ENCODE data around the gene FAM163B. TPM values are rescaled to one million over a fixed set of nuclear protein-coding genes. Genes with fewer than 3 reads are reported as not detected.

FAM163B gene
- total RNA-seq (ENCODE audit: low replicate concordance): not detected in 2 replicates
- long read RNA-seq: 0 reads

DNA sequence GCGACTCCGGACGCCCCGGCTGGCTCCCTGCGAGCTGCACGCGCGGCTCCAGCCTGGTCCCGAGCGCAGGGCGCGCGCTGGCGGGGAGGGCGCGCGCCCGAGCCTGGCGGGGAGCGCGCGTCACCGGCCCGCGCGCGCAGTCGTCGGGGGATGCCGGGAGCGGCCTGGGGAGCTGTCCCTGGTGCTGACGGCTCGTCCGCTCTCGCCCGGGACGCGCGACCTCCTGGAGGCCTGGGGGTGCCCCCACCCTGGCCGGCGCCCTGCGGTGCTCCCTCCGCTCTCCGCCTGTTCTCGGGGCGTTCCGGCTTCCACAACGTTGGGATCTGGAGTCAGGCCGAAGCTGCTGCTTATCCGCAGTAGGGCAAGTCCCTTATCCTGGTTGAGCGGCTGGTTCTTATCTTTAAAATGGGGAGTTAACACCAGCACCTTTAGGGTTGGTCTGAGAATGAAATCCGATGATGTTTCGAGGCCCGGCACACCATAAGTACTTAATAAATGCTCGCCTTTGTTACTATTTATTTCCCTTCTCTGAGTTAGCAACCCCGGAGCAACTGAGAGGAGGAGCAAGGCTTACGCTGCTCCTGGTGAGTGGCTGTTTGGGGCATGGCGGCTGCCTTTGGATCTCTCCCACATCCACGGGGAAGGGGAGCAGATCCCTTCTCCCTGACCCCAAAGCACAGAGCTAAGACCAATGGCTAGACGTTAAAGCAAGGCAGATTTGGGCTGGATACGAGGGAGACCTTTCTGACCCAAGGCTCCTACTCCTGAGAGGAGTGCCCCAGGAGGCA is at the start of gene FAM163B:
Gene FAM163B, minus strand, starts transcription at position 79 of the 788 bp plus-strand sequence. CDS start 29,166 bp downstream, outside the sequence.
- H3K27me3 Mint-ChIP-seq: peaks cover 89% of the 10 kb centered on the region
- no peak within 1 kb of the TSS for H3K27ac Mint-ChIP-seq
- TF ChIP-seq, protein P1, sequence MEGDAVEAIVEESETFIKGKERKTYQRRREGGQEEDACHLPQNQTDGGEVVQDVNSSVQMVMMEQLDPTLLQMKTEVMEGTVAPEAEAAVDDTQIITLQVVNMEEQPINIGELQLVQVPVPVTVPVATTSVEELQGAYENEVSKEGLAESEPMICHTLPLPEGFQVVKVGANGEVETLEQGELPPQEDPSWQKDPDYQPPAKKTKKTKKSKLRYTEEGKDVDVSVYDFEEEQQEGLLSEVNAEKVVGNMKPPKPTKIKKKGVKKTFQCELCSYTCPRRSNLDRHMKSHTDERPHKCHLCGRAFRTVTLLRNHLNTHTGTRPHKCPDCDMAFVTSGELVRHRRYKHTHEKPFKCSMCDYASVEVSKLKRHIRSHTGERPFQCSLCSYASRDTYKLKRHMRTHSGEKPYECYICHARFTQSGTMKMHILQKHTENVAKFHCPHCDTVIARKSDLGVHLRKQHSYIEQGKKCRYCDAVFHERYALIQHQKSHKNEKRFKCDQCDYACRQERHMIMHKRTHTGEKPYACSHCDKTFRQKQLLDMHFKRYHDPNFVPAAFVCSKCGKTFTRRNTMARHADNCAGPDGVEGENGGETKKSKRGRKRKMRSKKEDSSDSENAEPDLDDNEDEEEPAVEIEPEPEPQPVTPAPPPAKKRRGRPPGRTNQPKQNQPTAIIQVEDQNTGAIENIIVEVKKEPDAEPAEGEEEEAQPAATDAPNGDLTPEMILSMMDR (conservative IDR thresholded peaks at IDR 0.05): no peak
- DNase-seq (ENCODE audit: extremely low spot score, unreplicated experiment): no peak
- no peaks in the 10 kb centered on the region for H3K9me3 Mint-ChIP-seq
- no peaks in the 10 kb centered on the region for H3K36me3 Mint-ChIP-seq
- H3K4me3 Mint-ChIP-seq: peak within 1 kb of the TSS; percentile 67
- no peaks in the 10 kb centered on the region for H3K4me1 Mint-ChIP-seq (ENCODE audit: unreplicated experiment)

DNA sequence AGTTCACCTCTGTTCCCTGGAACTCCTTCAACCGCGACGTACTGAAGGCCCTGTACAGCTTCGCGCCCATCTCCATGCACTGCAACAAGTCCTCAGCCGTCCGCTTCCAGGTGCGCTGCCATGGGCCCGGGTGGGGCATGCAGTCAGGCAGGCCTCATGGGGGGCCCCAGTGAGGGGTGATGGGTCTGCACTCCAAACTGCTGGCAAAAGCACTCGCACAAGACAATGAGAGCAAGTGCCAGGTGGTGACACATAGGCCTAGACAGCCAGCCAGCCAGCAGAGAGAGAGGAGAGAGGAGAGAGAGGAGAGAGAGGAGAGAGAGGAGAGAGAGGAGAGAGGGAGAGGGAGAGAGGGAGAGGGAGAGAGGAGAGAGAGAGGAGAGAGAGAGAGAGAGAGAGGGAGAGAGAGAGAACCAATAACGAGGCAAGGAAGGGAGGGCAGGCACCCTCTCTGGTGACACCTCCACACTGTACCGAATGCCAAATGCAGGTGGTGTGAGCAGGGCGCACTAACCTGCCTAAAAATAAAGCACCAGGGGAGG is 48.0 kb upstream of the FAM163B start:
- Mint-ChIP-seq H3K4me1 (ENCODE audit: unreplicated experiment) (peaks cover 18% of the 10 kb centered on the region), H3K27me3 (peaks cover 16% of the 10 kb centered on the region), H3K4me3 (no peak overlapping the region), H3K27ac (peak overlapping the region; percentile 50), H3K36me3 (no peaks in the 10 kb centered on the region), H3K9me3 (no peaks in the 10 kb centered on the region)
- DNase-seq (ENCODE audit: extremely low spot score, unreplicated experiment): no peak
- TF ChIP-seq, protein P1 (conservative IDR thresholded peaks at IDR 0.05): no peak

DNA sequence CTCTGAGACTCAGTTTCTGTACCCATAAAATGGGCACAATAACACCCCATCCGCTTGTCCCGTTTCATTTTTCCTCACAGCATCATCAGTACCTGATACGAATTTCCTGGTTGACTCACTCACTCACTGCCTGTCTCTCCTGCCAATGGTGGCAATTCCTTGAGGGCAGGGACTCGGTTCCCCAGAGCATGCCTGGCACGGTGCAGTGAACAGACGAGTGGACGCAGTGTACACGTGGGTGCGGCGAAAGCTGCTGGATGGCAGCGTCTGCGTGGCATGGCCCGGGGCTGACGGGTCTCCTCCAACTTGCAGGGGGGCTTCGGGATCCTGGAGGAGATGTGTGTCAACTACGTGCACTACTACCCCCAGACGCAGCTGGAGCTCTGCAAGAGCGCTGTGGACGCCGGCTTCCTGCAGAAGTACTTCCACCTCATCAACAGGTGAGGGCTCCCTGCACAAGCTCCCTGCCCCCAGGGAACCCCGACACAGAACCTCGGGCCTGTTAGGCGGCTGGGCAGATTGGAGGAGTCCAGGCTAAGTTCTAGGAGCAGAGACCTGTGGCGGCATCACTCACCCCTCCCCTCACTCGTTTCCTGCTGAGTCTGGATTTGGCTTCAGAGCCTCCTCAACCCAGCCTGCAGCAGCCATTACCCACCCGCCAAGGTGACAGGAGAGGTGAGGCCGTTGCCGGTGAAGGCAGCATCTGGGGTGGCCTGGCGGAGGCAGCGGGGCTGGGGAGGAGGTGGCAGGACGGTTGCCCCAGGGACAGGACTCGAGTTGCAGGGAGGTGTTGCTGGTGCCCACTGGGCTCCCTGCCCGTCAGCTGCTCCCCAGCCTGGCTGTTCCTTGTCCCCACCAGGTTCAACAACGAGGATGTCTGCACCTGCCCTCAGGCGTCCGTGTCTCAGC is 47.3 kb upstream of the FAM163B start:
- no peaks in the 10 kb centered on the region for H3K9me3 Mint-ChIP-seq

DNA sequence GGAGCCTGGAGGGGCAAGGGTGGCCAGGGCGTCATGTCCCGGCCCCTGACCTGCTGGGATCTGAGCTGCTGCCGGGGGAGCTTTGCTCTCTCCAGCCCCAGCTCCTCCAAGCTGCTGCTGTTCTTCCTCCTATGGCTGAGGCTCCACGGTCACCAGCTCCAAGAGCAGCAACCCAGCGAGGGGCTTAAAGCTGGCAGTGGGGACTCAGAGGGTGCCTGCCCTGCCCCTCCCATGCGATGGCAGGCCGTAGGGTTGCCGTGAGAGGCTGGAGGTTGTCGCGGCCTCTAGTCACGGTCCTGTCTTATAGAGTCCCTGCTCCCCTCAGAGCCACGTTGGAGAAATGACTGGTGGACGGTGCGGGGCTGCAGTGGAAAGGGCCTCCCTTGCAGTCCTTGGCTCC is 46.5 kb upstream of the FAM163B start:
- DNase-seq (ENCODE audit: extremely low spot score, unreplicated experiment): no peak
- Mint-ChIP-seq H3K36me3 (no peaks in the 10 kb centered on the region), H3K9me3 (no peaks in the 10 kb centered on the region), H3K4me1 (ENCODE audit: unreplicated experiment) (peaks cover 18% of the 10 kb centered on the region), H3K27ac (no peak overlapping the region), H3K4me3 (no peak overlapping the region), H3K27me3 (peaks cover 16% of the 10 kb centered on the region)
- TF ChIP-seq, protein P1 (conservative IDR thresholded peaks at IDR 0.05): no peak

More for the DNA sequence above, 47.3 kb upstream of the FAM163B start:
- H3K27me3 Mint-ChIP-seq: peaks cover 16% of the 10 kb centered on the region
- TF ChIP-seq, protein P1 (conservative IDR thresholded peaks at IDR 0.05): no peak
- no peaks in the 10 kb centered on the region for H3K36me3 Mint-ChIP-seq
- no peak for DNase-seq (ENCODE audit: extremely low spot score, unreplicated experiment)
- H3K4me3 Mint-ChIP-seq: no peak overlapping the region
- H3K27ac Mint-ChIP-seq: no peak overlapping the region
- peaks cover 18% of the 10 kb centered on the region for H3K4me1 Mint-ChIP-seq (ENCODE audit: unreplicated experiment)

Measured in type B pancreatic cell (in vitro differentiated cells).